Left kidney (tissue), 2 donors: Measurements from ENCODE around the gene FARP1. TPM values are rescaled to one million over a fixed set of nuclear protein-coding genes. Genes with fewer than 3 reads are reported as not detected.

Experiments
- DNase-seq: peaks from one replicate; pipeline ENCODE4 v3.0.0-alpha.2; 2013
- polyA plus RNA-seq: library from polyadenylated mRNA; unstranded; fragments of 120-200 nt; gene quantifications from one replicate; pipeline ENCODE4 v1.2.1, GENCODE V29; 2013; ENCODE audit not compliant: insufficient read length

The FARP1 gene
- polyA plus RNA-seq, 1 donor, result 298 TPM

- DNase-seq, result no peak
Measured at GRCh38 chr13:98443329-98443728, 300.4 kb downstream of the FARP1 start.

GRCh38 chr13:98443800-98444325 lies 301.0 kb downstream of the FARP1 start:
- DNase-seq, result no peak

DNA sequence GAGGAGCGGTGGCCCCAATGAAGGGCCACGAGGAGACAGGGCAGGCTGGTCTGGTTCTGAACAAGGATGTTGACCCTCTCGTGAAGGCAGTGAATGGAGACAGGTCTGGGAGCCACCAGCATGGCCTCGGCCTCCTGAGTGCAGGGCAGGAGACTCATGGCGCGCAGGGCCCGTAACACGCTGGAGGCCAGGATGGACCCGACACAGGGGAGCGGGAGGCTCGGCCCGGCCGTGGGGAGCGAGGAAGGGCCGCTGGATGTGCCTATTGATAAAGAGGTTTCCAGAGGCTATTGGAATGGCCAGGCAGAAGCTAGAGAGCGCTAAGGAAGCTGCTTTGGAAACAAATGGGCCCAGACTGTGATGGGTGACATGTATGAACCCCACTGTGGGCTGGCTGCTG lies 301.5 kb downstream of the FARP1 start:
- no peak for DNase-seq

DNA sequence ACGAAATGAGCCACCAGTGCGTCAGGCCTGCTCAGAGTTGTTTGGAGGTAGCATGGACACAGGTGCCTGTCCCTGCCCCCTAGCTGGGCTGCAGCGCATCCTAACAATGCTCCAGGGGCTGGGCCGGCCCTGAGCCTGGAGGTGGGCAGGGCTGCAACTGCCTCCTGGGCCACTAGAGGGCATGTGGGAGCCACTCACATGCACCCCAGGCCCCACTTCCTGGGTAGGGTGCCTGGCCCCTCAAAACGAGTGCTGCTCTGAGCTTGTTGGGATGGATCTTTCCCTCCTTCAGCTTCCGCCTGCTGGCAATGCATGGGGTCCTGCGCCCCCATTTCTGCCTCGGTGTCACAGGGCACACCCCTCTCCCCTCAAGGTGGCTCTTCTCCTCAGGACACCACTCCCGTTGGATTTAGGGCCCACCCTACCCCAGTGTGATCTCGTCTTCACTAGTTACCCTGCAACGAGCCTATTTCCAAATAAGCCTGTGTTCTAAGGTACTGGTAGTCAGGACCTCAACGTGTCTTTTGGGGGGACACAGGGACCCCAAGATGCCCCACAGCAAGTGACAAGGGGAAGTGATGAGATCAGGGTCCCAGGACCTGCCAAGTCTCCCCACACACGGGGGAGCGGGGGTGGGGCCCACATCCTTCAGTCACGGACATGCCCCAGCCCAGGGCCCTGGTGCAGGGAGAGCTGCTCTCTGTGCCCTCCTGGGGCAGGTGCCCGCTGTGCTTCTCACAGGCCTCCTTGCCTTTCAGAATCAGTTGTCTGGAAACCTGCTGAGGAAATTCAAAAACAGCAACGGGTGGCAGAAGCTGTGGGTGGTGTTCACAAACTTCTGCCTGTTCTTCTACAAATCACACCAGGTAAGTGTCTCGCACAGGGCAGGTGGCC lies 302.7 kb downstream of the FARP1 start:
- no peak for DNase-seq

DNA sequence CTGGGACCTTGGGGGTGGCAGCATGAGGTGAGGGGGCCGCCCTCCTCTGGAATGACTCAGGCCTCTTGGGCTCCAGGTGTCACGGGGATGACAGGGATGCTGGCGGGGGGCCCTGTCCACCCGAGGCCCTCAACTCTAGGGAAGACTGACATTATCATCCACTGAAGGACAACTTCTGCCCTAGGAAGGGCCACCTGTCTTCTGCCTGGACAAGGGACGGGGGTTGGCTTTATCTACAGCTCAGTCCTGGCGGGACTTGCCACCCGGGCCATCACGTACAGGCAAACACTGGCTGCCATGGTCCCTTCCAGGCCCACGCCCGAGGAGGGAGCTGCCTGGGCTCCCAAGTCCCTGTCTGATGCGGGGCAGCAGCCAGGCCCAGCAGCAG lies 303.3 kb downstream of the FARP1 start:
- DNase-seq, result no peak

DNA sequence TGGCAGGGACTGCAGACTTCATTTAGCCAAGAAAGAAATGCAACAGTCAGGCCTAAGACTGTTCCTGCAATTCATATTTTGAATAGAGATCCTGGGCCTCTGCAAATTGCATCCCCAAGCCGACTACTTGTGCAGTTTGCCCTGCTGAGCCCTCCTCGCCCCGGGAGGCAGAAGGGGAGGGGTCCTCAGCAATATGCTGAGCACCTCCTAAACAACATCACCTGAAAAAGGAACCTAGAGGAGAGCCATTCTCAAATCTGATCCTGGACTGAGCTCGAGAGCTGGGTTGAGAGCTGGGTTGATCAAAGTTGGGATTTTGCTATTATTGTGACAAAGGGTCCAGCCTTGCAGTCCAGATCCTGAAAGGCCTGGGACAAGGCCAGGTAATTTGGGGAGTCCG lies 304.2 kb downstream of the FARP1 start:
- DNase-seq, result no peak

DNA sequence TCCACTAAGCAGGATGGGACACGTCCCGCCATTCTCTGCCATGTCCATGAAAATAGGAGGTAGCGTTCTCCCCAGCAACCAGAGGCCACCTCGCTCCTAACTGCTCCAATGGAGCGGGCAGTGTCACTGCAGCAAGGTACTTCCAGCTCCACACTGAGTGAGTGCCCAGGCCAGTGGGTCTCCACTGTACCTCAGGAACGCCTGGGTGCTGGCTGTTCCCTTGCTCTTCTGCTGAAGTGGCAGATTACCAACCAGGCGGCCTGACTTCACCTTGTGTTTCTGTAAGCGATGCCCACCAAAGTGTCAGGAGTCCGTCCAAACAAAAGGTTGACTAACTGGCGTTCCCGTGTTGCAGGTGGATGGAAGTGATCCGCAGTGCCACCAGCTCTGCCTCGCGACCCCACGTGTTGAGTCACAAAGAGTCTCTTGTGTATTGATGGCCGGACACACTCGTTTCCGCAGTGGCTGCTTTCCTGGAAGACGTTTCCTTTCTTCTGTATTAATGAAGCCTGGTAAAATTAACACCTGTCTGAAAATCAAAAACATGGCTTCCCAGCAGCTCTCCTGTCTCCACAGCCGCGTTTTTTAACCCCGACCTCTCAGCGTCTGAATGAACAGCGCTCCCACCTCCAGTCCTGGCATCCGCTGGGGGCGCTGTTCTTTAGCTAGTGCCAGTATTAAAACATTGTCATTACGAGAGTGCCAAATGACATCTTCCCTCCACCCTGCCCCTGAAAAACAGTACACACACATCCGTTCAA lies 305.2 kb downstream of the FARP1 start:
- DNase-seq, result peak; percentile 65

GRCh38 chr13:98448642-98448928 lies 305.7 kb downstream of the FARP1 start:
- DNase-seq, result no peak

- no peak for DNase-seq
Measured at GRCh38 chr13:98449273-98449672, 306.4 kb downstream of the FARP1 start.

DNA sequence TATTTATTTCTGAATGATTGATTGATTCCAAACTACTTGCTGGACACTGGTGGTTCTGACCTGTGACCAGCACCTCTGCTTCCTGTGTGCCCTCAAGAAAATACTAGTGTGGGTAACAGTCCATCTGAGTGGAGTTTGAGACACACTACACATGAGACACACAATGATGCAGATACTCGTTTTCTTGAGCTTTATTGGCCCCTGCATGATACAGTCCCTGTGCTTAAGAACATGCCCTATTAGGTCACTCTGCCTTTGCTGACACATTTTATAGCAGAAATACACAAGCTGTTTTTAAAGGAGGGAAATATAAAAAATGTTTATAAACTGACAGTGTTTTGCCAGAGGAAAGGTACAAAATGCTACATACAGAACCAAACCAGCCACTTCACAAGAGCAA lies 307.1 kb downstream of the FARP1 start:
- DNase-seq, result no peak

GRCh38 chr13:98450539-98451111 lies 307.7 kb downstream of the FARP1 start:
- DNase-seq, result no peak

DNA sequence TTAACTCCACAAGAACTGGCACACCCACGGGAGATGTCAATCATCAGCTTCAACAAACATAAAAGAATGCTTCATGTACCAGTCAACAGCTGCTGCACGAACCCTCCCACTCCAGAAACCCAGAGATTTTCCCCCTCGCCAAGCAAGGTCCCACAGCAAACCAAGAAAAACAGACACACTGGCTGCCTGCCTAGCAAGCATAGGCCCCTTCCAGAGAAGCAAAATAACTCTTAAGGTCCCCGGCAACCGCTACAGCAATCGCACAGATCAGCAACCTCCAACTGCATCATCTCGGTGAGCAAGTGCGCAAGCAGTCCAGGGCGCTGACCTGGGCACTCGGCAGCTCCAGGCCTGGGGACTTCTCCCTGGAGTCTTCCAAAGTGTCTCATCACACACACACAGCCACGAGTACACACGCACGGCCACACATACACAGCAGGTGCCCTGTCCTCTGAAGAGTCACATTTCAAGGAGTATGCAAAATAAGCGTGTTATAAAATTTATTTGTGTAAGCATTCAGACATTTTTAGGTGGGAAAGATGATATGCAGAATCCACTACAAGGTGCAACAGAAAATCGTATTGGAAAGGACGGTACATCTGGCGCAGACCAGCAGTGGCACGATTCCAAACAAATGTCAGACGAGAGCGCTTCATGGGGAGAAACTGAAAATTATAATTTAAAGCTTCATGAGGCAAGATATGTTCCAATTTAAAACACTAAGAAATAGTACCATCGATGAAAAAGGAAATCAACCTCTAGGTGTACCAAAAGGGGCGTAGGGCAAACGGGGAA lies 309.0 kb downstream of the FARP1 start:
- DNase-seq, result no peak

- DNase-seq, result no peak
Measured at GRCh38 chr13:98452851-98453843, 310.3 kb downstream of the FARP1 start.

- DNase-seq, result no peak
Measured at GRCh38 chr13:98454389-98454881, 311.5 kb downstream of the FARP1 start.

DNA sequence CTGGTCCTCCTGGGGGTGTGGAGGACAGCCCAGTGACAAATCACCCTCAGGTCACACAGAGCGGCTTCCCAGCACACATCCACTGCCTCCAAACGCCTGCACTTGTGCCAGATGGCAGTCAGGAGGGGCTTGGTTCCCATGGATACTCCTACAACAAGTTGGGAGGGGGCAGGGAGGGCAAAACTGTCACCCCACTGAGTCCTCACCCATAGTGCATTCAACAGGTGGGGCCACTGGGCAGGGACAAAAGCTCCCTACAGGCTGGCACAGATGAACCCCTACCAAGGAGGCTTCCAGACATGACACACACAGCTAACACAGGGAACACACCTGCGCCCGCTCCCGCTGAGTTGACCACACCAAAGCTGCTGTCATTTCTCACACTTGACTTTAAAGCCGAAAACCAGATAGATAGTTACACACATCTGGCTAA lies 313.5 kb downstream of the FARP1 start:
- no peak for DNase-seq

DNA sequence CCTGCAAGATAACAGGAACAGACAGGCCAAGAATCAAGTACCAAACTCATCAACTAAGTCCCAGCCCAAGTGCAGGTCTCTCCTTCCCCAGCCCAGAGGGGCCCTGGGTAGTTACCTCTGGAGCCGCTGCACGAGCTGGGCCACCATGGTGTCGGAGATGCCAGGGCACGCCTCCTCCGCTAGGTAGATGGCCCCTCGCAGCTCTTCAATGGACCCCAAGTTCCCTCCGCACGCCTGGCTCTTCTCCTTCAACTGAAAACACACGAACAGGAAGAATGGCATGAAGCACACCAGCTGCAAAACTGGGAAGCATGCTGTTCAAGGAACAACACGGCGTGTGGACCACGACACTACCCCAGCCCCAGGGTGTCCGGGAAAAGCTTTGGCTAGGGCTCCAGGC lies 314.2 kb downstream of the FARP1 start:
- DNase-seq, result no peak

GRCh38 chr13:98458431-98458830 lies 315.5 kb downstream of the FARP1 start:
- no peak for DNase-seq

DNA sequence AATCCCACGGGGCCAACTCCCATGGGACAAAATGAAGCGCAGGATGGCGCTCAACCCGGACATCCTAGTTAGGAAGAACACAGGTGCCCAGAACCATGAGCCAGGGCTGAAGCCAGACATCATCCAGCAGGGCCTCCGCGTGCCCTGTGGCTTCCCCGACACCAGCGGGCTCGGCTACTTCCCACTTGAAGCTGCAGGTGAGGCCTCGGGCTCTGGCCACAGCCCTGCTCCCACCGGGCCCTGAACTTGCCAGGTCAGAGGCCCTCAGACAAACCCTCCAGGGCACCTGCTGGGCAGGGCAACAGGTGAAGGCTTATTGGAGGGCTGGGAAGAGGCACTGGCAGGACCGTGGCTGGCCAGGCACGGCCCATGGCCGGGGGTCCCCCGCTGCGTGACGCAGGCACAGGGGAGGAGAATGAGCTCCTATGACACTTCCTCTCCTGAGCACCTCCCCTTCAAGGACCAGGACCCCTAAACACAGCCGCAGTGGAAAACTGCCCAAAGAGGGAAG lies 316.3 kb downstream of the FARP1 start:
- DNase-seq, result no peak

GRCh38 chr13:98459721-98460370 lies 317.0 kb downstream of the FARP1 start:
- no peak for DNase-seq

DNA sequence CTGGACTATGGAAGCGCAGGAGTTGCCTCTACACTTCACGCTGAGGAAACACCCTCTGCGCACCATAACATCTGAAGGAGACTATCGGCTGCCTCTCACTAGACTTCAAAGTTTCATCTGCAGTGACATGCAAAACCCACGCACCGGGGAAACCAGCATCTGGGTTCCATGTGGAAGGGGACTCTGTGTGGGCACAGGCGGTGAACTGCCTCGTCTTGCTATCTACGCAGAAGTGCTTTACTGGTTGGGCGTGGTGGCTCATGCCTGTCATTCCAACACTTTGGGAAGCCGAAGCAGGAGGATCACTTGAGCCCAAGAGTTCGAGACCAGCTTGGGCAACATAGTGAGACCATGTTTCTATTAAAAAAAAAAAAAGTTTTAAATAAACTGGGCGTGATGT lies 317.6 kb downstream of the FARP1 start:
- no peak for DNase-seq
